ENCODE data around the gene AOC1. TPM values are rescaled to one million over a fixed set of nuclear protein-coding genes. Genes with fewer than 3 reads are reported as not detected.

Gene AOC1
- total RNA-seq, 4 donors from 2014 or later = 0.26 to 4.4 (median 1.4) TPM

- TF ChIP-seq POLR2A (IDR thresholded peaks at IDR 0.05) (no peak), CTCF (IDR thresholded peaks at IDR 0.05) (no peak)
- intact Hi-C loops (cut with DNase I) = no loop called here
Measured at GRCh38 chr7:150858236-150859197, 6.2 kb downstream of the AOC1 start.

DNA sequence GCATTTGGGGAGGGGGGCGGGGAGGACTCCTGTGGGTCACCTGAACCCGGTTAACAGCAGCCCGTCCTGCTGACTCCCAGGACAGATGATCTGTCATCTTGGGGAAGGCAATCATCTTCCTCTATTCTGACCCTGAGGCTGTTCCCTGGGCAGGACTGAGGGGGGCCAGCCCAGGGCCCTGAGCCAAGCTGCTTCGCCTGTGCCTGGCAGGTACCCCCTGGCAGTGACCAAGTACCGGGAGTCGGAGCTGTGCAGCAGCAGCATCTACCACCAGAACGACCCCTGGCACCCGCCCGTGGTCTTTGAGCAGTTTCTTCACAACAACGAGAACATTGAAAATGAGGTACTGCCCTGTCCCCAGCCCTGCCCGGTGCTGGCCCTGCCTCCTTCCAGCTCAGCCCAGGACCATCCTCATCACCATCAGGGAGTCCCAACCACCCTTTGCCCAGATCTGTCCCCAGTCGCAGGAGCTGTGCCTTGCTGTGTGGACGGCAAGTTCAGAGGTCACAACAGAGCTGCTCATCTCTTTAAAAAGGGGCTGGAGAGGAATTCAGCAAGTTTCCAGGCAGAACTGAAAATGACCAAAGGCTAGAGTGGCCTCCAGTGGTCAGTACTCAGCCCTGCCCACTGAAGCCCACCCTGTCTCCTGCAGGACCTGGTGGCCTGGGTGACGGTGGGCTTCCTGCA is 8.1 kb downstream of the AOC1 start:
- H3K4me1 ChIP-seq = no peaks in the 10 kb centered on the region
- TF ChIP-seq POLR2A (IDR thresholded peaks at IDR 0.05) (no peak), CTCF (IDR thresholded peaks at IDR 0.05) (no peak)
- H3K27me3 ChIP-seq = peaks cover 0 to 25% (median 0%) of the 10 kb centered on the region in 4 donors
- 75 to 80% methylated on average over 6 to 10 of the region's 14 CpGs for WGBS, 2 donors
- H3K36me3 ChIP-seq = no peaks in the 10 kb centered on the region
- no peaks in the 10 kb centered on the region for H3K9me3 ChIP-seq
- intact Hi-C loops (cut with DNase I) = no loop called here
- no peak overlapping the region for H3K4me3 ChIP-seq
- no peak overlapping the region for H3K27ac ChIP-seq
- DNase-seq = no peak

More at GRCh38 chr7:150858236-150859197, 6.2 kb downstream of the AOC1 start:
- no peak overlapping the region for H3K27ac ChIP-seq
- WGBS, 2 donors = 79 to 87% methylated on average over 7 of the region's 18 CpGs
- H3K9me3 ChIP-seq = no peaks in the 10 kb centered on the region
- peaks cover 0 to 42% (median 0%) of the 10 kb centered on the region in 4 donors for H3K27me3 ChIP-seq
- H3K4me1 ChIP-seq = no peaks in the 10 kb centered on the region
- no peak for DNase-seq
- H3K36me3 ChIP-seq = no peaks in the 10 kb centered on the region
- H3K4me3 ChIP-seq = no peak overlapping the region

- TF ChIP-seq POLR2A (IDR thresholded peaks at IDR 0.05) = no peak
- TF ChIP-seq CTCF (IDR thresholded peaks at IDR 0.05) = no peak
- 73 to 80% methylated on average over 3 to 4 of the region's 9 CpGs for WGBS, 2 donors
- Histone ChIP-seq H3K27me3 (peaks cover 0 to 22% (median 0%) of the 10 kb centered on the region in 4 donors), H3K9me3 (no peaks in the 10 kb centered on the region), H3K36me3 (no peaks in the 10 kb centered on the region), H3K4me1 (no peaks in the 10 kb centered on the region), H3K27ac (no peak overlapping the region), H3K4me3 (no peak overlapping the region)
- DNase-seq = no peak
- intact Hi-C loops (cut with DNase I) = no loop called here
Measured at GRCh38 chr7:150860978-150861295, 8.6 kb downstream of the AOC1 start.

- intact Hi-C loops (cut with DNase I) = no loop called here
- TF ChIP-seq POLR2A (IDR thresholded peaks at IDR 0.05) (no peak), CTCF (IDR thresholded peaks at IDR 0.05) (no peak)
- DNase-seq = no peak
- Histone ChIP-seq H3K4me3 (no peak overlapping the region), H3K36me3 (no peaks in the 10 kb centered on the region), H3K27me3 (peaks cover 0 to 10% (median 0%) of the 10 kb centered on the region in 4 donors), H3K4me1 (no peaks in the 10 kb centered on the region), H3K9me3 (no peaks in the 10 kb centered on the region), H3K27ac (no peak overlapping the region)
- WGBS, 2 donors = 62 to 69% methylated on average over 6 of the region's 6 CpGs
Measured at GRCh38 chr7:150862356-150862755, 10.0 kb downstream of the AOC1 start.

DNA sequence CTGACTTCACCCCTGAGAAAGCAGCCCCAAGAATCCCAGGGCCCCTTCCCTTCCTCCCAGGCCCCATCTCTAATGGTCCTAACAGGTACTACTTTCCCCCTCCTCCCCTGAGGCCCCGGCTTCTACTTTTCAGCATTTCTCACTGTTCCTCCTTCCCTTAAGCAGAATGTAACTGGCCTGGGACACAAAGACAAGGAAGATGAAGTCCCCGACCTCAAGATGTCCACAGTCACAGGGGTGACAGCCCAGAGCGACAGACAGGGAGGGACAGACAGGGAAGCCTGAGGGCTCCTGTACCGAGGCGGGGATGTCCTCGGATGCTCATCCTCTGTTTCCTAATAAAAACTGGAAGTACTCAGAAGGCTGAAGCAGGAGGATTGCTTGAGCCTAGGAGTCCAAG is 11.6 kb downstream of the AOC1 start:
- intact Hi-C loops (cut with DNase I) = no loop called here
- no peak overlapping the region for H3K4me3 ChIP-seq
- H3K27me3 ChIP-seq = peaks cover 0 to 6% (median 0%) of the 10 kb centered on the region in 4 donors
- no peak overlapping the region for H3K27ac ChIP-seq
- H3K9me3 ChIP-seq = no peaks in the 10 kb centered on the region
- 80 to 93% methylated on average over 5 to 6 of the region's 6 CpGs for WGBS, 2 donors
- TF ChIP-seq CTCF (IDR thresholded peaks at IDR 0.05) = no peak
- no peak for TF ChIP-seq POLR2A (IDR thresholded peaks at IDR 0.05)
- DNase-seq = no peak
- H3K36me3 ChIP-seq = no peaks in the 10 kb centered on the region
- no peaks in the 10 kb centered on the region for H3K4me1 ChIP-seq
